GM12872 (cell line): ENCODE results near the gene GRIK1.

Experiments
- CTCF ChIP-seq: IDR thresholded peaks from 3 replicates; pipeline ENCODE4 v1.5.1; 2011; ENCODE audit warnings: low read depth, mild to moderate bottlenecking, low read length, moderate library complexity; ENCODE audit not compliant: insufficient read depth

Gene GRIK1

DNA sequence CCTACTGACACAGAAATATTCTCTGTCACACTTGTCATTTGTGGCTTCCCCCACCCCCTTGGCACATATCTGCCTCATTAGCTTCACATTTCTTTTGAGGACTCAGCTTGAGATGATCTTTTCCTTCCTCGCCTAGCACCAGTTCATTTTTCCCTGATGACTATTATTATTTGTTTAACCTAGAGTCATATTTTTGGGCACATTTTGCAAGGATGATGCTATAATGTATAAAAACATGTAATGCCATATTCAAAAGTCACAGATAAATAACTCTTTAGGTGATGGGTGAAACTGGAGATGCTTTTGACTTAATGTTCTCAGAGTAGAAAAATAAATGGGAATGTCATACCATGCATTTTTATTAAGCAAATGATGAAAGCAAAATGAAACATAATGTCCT is 438.3 kb downstream of the GRIK1 start:
- no peak for TF ChIP-seq CTCF

- peak; percentile 65 for TF ChIP-seq CTCF
These were observed 440.0 kb downstream of the GRIK1 start for GRCh38 chr21:29499734-29500343.

DNA sequence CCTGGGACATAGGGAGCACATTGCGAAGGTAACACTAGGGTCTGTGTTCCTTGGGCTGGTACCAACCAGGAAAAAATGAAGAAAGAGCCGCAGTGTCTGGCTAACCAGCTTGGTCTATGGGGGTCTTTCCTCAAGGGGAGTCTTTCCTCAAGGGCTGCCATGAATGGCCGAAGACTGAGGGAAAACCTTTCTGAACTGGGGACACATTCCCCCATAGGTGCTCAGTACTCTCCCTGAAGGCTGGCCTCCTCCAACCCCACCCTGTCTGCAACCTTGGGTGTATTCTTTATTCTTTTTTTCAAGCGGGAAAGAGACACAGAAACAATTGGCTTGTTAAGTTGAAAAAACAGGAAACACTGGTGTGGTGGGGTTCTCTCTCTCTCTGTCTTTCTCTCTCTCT is 440.6 kb downstream of the GRIK1 start:
- TF ChIP-seq CTCF = no peak

GRCh38 chr21:29496337-29496736 is 443.5 kb downstream of the GRIK1 start:
- TF ChIP-seq CTCF = no peak

- TF ChIP-seq CTCF = no peak
These were observed 449.8 kb downstream of the GRIK1 start for GRCh38 chr21:29490016-29490415.

GRCh38 chr21:29487154-29487553 is 452.6 kb downstream of the GRIK1 start:
- TF ChIP-seq CTCF = no peak
